ENCODE results near the gene SLC6A16.
"Not testable (repeated sequence)": the region's sequence is repeated elsewhere in the genome, so short reads cannot be mapped to it uniquely, and the experiment has no call there.

- TF ChIP-seq POLR2AphosphoS5, POLR2A, POU2F2 (IDR thresholded peaks at IDR 0.05; ENCODE audit: low read depth, low read length): not testable (repeated sequence)
Measured at GRCh38 chr19:49306734-49307133, 18.3 kb downstream of the SLC6A16 start.
